ENCODE measurements around the gene ARPIN. TPM values are rescaled to one million over a fixed set of nuclear protein-coding genes. Genes with fewer than 3 reads are reported as not detected.

ARPIN gene
- total and polyA plus RNA-seq, 10 of the 15 experiments (the other 5 are each of a cell fraction or from before 2014, with no cell fraction given): 0.02 to 0.04 TPM; not detected in 8

DNA sequence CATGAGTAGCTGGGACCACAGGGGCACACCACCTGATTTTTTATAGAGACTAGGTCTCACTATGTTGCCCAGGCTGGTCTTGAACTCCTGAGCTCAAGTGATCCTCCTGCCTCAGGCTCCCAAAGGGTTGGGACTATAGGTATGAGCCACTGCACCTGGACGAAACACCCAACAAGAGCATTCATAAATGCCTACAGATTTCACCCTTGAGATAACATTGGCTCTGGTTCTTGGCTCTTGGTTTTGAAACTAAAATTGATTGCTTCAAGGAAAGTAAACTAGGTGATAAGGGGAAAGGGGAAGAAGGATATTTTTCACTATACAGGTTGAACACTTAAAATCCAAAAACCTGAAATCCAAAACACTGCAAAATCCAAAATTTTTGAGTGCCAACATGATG is 29.2 kb downstream of the ARPIN start:
- Histone ChIP-seq H3K9me3 (replicated peaks; ENCODE audit: control insufficient read depth, insufficient read depth, low read length) (no peaks in the 10 kb centered on the region), H3K4me3 (no peak overlapping the region), H3K4me1 (ENCODE audit: control insufficient read depth, insufficient read depth, low read length) (no peaks in the 10 kb centered on the region), H3K36me3 (ENCODE audit: control insufficient read depth in 2 of 2, insufficient read depth in 2 of 2, low read length in 1 of 2) (peaks cover 0 to 4% of the 10 kb centered on the region in 2 experiments; a peak in 2 of 4 replicates), H3K79me2 (ENCODE audit: control insufficient read depth, insufficient read depth, low read length) (no peaks in the 10 kb centered on the region), H3K9ac (ENCODE audit: control insufficient read depth, insufficient read depth, low read length) (no peak overlapping the region), H3K4me2 (ENCODE audit: control insufficient read depth, insufficient read depth) (no peak overlapping the region), H4K20me1 (ENCODE audit: control insufficient read depth, insufficient read depth) (no peaks in the 10 kb centered on the region), H3K27ac (ENCODE audit: control insufficient read depth, insufficient read depth) (no peak overlapping the region), H3K27me3 (replicated peaks in 1 of 2; ENCODE audit: control insufficient read depth in 2 of 2, insufficient read depth in 2 of 2, low read length in 1 of 2) (no peaks in the 10 kb centered on the region), H2AFZ (ENCODE audit: control insufficient read depth, low read depth, low read length) (no peak overlapping the region)
- FAIRE-seq (no peak), DNase-seq (ENCODE audit: low read depth, low spot score) (no peak), ATAC-seq (no peak)
- no TSS peak for BruUV-seq (replicated peaks)
- ChIA-PET CTCF (interaction anchor here (1.0 kb wide), 1 partner anchor 9 kb away, joined by 3 read pairs; no protein-coding TSS in a partner anchor), SMC1A (ENCODE audit: uncharacterized antibody, unreplicated experiment) (interaction anchor here (1.7 kb wide), 1 partner anchor 122 kb away, joined by 7 read pairs; no protein-coding TSS in a partner anchor), RAD21 (ENCODE audit: unreplicated experiment) (interaction anchor here (0.6 to 1.6 kb wide), 2 partner anchors 9 to 188 kb away, joined by 3 to 5 read pairs; no protein-coding TSS in a partner anchor), POLR2A (interaction anchor here (0.7 kb wide), 1 partner anchor 47 kb away, joined by 3 read pairs; no protein-coding TSS in a partner anchor)
- no peak for TF ChIP-seq LARP7 (IDR thresholded peaks at IDR 0.05)
- no peak for TF ChIP-seq TARDBP (IDR thresholded peaks at IDR 0.05; ENCODE audit: borderline replicate concordance)
- no peak for TF ChIP-seq GATAD2B (conservative IDR thresholded peaks at IDR 0.05; ENCODE audit: low read depth)
- TF ChIP-seq, protein P1, sequence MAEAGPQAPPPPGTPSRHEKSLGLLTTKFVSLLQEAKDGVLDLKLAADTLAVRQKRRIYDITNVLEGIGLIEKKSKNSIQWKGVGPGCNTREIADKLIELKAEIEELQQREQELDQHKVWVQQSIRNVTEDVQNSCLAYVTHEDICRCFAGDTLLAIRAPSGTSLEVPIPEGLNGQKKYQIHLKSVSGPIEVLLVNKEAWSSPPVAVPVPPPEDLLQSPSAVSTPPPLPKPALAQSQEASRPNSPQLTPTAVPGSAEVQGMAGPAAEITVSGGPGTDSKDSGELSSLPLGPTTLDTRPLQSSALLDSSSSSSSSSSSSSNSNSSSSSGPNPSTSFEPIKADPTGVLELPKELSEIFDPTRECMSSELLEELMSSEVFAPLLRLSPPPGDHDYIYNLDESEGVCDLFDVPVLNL (IDR thresholded peaks at IDR 0.05; ENCODE audit: low read depth, low read length): no peak
- TF ChIP-seq RELA (IDR thresholded peaks at IDR 0.05; ENCODE audit: borderline replicate concordance, partially characterized antibody): no peak
- no peak for TF ChIP-seq SMC3 (IDR thresholded peaks at IDR 0.05; ENCODE audit: borderline replicate concordance, low read length)
- TF ChIP-seq, protein P2, sequence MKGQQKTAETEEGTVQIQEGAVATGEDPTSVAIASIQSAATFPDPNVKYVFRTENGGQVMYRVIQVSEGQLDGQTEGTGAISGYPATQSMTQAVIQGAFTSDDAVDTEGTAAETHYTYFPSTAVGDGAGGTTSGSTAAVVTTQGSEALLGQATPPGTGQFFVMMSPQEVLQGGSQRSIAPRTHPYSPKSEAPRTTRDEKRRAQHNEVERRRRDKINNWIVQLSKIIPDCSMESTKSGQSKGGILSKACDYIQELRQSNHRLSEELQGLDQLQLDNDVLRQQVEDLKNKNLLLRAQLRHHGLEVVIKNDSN (IDR thresholded peaks at IDR 0.05; ENCODE audit: borderline replicate concordance, extremely low read length, insufficient read depth, low read depth, low read length): no peak
- TF ChIP-seq TAF1 (IDR thresholded peaks at IDR 0.05; ENCODE audit: borderline replicate concordance, low read depth, low read length): no peak
- TF ChIP-seq, protein P3, sequence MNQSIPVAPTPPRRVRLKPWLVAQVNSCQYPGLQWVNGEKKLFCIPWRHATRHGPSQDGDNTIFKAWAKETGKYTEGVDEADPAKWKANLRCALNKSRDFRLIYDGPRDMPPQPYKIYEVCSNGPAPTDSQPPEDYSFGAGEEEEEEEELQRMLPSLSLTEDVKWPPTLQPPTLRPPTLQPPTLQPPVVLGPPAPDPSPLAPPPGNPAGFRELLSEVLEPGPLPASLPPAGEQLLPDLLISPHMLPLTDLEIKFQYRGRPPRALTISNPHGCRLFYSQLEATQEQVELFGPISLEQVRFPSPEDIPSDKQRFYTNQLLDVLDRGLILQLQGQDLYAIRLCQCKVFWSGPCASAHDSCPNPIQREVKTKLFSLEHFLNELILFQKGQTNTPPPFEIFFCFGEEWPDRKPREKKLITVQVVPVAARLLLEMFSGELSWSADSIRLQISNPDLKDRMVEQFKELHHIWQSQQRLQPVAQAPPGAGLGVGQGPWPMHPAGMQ (IDR thresholded peaks at IDR 0.05; ENCODE audit: borderline replicate concordance): no peak
- no peak for TF ChIP-seq SPI1 (IDR thresholded peaks at IDR 0.05; ENCODE audit: borderline replicate concordance, insufficient read depth, low read depth, low read length)
- TF ChIP-seq CHD1 (IDR thresholded peaks at IDR 0.05; ENCODE audit: low read depth, low read length): no peak
- TF ChIP-seq POLR2AphosphoS2 (IDR thresholded peaks at IDR 0.05; ENCODE audit: low read depth, low read length): no peak
- no peak for TF ChIP-seq NRF1 (conservative IDR thresholded peaks at IDR 0.05; ENCODE audit: low read depth, low read length)
- in situ Hi-C loops (cut with MboI) (no loop called here), intact Hi-C loops (cut with micrococcal nuclease; ENCODE audit: unreplicated experiment) (no loop called here)
- WGBS (ENCODE audit: insufficient coverage, insufficient replicate concordance, low lambda C conversion rate, missing lambda C conversion rate): 95% methylated on average over 1 of the region's 1 CpG
